ENCODE results near the gene MUC15.

Gene MUC15

DNA sequence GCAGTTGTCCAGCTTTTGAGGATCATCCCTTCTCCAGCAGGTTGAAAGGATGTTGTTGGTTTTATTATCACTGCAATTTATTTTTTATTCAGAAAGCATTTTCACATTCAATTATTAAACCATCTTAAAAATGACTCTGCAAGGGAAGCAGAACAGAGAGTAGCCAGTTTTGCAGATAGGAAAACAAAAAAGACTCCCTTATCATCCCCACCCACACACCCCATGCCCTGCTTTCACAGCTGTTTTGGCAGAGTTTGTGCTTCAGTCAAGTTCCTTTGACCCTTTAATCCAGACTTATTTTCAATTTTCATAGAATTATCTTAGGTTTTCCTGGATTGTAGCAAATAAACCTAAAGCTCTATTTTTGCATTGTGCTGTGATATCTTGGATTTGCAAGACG is 44.4 kb downstream of the MUC15 start:
- TF ChIP-seq, protein P1, sequence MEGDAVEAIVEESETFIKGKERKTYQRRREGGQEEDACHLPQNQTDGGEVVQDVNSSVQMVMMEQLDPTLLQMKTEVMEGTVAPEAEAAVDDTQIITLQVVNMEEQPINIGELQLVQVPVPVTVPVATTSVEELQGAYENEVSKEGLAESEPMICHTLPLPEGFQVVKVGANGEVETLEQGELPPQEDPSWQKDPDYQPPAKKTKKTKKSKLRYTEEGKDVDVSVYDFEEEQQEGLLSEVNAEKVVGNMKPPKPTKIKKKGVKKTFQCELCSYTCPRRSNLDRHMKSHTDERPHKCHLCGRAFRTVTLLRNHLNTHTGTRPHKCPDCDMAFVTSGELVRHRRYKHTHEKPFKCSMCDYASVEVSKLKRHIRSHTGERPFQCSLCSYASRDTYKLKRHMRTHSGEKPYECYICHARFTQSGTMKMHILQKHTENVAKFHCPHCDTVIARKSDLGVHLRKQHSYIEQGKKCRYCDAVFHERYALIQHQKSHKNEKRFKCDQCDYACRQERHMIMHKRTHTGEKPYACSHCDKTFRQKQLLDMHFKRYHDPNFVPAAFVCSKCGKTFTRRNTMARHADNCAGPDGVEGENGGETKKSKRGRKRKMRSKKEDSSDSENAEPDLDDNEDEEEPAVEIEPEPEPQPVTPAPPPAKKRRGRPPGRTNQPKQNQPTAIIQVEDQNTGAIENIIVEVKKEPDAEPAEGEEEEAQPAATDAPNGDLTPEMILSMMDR (IDR thresholded peaks at IDR 0.05; ENCODE audit: insufficient read depth, low read depth, low read length, missing control alignments): no peak
- no peak overlapping the region for H3K4me3 ChIP-seq (ENCODE audit: low read length)
- DNase-seq (ENCODE audit: low read depth): no peak

DNA sequence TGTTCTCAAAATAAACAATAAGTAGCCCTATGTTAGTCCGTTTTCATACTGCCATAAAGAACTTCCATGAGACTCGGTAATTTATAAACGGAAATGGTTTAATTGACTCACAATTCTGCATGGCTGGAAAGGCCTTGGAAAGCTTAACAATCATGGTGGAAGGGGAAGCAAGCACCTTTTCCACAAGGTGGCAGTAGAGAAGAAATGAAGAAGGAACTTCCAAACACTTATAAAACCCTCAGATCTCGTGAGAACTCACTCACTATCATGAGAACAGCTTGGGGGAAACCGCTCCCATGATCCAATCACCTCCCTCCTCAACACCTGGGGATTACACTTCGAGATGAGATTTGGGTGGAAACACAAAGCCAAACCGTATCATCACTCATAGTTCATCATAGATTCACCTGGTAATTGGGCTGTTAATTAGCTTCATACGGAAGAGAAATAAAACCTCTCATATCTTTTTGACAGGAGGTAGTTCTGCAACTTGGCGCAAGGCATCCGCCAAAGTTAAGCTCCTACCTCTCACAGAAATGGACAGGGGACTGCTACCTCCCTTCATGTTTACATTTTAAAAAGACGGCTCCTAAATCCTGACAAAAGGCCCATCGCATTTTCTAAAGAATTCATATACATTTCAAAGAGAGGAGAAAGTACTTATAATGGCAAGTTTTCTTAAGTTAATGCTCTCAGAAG is 49.0 kb downstream of the MUC15 start:
- peak; percentile 71 for DNase-seq (ENCODE audit: low read depth)
- H3K4me3 ChIP-seq (ENCODE audit: low read length): no peak overlapping the region
- TF ChIP-seq, protein P1 (IDR thresholded peaks at IDR 0.05; ENCODE audit: insufficient read depth, low read depth, low read length, missing control alignments): peak; percentile 71

DNA sequence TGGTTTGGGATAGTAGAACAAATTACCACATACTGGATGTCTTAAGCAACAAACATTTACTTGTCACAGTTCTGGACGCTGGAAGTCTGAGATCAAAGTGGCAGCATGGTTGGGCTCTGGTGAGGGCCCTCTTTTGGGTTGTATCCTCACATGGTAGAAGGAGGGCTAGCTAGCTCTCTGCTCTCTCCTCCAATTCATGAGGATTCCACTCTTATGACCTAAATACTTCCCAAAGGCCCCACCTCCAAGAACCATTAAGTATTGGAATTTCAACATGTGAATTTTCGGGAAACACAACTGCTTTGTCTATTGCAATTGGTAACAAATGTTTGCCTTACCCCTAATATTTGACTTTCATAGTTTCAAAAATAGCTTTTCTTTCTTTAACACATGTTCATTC is 52.6 kb downstream of the MUC15 start:
- H3K4me3 ChIP-seq (ENCODE audit: low read length): no peak overlapping the region
- TF ChIP-seq, protein P1 (IDR thresholded peaks at IDR 0.05; ENCODE audit: insufficient read depth, low read depth, low read length, missing control alignments): no peak
- no peak for DNase-seq (ENCODE audit: low read depth)

DNA sequence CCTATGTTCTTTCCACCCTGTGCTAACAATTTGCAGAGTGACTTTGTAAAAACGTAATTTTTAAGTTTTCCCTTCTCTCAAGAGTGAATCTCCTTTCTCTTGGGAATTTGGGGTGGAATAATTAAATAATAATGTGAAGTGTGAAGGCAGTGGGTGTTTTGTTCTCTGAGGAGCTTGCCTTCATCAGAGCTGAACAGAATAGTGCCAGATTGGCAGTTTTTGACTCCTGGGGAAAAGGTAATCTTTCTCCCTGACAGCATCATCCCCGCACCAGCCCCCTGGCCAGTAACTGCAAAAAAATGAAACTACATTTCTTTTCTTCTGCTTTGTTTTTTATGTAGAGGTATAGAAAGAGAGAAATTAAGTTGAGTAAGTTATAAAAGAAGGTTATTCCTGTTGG is 59.9 kb downstream of the MUC15 start:
- TF ChIP-seq, protein P1 (IDR thresholded peaks at IDR 0.05; ENCODE audit: insufficient read depth, low read depth, low read length, missing control alignments): no peak
- H3K4me3 ChIP-seq (ENCODE audit: low read length): no peak overlapping the region
- DNase-seq (ENCODE audit: low read depth): no peak

DNA sequence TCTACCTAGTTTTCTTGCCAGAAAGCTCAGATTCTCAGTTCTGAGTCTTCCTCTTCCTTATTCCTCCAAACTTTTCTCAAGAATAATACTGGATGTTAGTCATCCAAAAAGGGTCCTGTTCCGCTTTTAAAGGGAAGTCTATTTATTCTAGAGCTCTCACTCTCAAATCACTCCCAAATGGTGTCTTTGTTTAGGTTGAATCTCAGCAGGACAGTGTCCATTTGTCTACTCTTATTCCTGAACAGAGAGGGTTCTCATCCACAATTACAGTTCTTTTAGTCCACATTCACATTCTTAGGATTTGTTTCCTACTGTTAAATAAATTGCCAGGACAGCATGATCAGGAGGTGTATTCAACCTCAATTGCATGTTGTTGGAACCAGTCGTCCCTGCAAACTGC is 61.3 kb downstream of the MUC15 start:
- no peak overlapping the region for H3K4me3 ChIP-seq (ENCODE audit: low read length)
- no peak for DNase-seq (ENCODE audit: low read depth)
- TF ChIP-seq, protein P1 (IDR thresholded peaks at IDR 0.05; ENCODE audit: insufficient read depth, low read depth, low read length, missing control alignments): no peak

DNA sequence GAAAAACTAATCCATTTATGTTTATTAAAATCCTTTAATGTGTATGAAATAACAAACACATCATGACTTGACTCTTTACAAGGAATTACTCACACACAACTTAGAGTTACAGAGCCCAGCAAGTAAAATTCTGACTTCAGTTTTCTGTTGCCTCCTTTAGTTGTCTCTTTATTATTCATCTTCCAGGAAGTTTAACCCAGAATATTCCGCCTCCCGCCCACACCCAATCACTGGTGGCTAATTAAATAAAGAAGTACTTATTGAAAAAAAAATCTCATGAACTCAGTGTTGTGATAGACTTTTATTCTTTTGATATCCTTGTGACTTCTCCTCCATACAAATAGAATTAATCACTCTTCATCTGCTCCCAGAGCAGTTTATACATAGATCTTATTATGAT is 61.9 kb downstream of the MUC15 start:
- DNase-seq (ENCODE audit: low read depth): no peak
- TF ChIP-seq, protein P1 (IDR thresholded peaks at IDR 0.05; ENCODE audit: insufficient read depth, low read depth, low read length, missing control alignments): no peak
- no peak overlapping the region for H3K4me3 ChIP-seq (ENCODE audit: low read length)

Data from epithelial cell of esophagus (primary cell).